Breast epithelium (tissue), 4 donors: ENCODE results near the gene AIG1. TPM values are rescaled to one million over a fixed set of nuclear protein-coding genes. Genes with fewer than 3 reads are reported as not detected.
"Not testable (repeated sequence)": the region's sequence is repeated elsewhere in the genome, so short reads cannot be mapped to it uniquely, and the experiment has no call there.

Source experiments
- DNase-seq, 2 donors: peaks; one replicate each; pipeline ENCODE4 v3.0.0-alpha.2; 2019; ENCODE audit warnings: low spot score in 2 of 2
- H3K27ac ChIP-seq, 2 donors: fragments of 200-600 bp; sonication (generic) in 1 of 2; one replicate each; pipeline ENCODE4 v1.5.1; 2016 to 2019; ENCODE audit warnings: mild to moderate bottlenecking in 1 of 2
- H3K27me3 ChIP-seq, 2 donors: fragments of 200-600 bp; sonication (generic) in 1 of 2; one replicate each; pipeline versions ENCODE4 v1.5.1 to v1.6.0; 2017 to 2019; ENCODE audit warnings: control low read depth in 1 of 2, mild to moderate bottlenecking in 1 of 2
- H3K36me3 ChIP-seq: fragments of 200-600 bp; one replicate; pipeline ENCODE4 v1.5.1; 2019
- H3K4me1 ChIP-seq, 2 donors: fragments of 200-600 bp; sonication (generic); one replicate each; pipeline ENCODE4 v1.5.1; 2016 to 2019; ENCODE audit warnings: control low read depth in 1 of 2
- H3K4me3 ChIP-seq, 3 donors: fragments of 200-600 bp; sonication (generic); 1 replicate in 2 of 3; 2 replicates in 1 of 3; pipeline ENCODE4 v1.5.1; 2016 to 2019; ENCODE audit warnings: mild to moderate bottlenecking in 3 of 3, moderate library complexity in 2 of 3
- H3K9me3 ChIP-seq, 2 donors: fragments of 200-600 bp; sonication (generic) in 1 of 2; one replicate each; pipeline ENCODE4 v1.5.1; 2016 to 2019; ENCODE audit warnings: control low read depth in 1 of 2
- CTCF ChIP-seq, 3 donors: fragments of 450-650 bp; IDR thresholded peaks; one replicate each; pipeline ENCODE4 v1.5.1; 2016 to 2017; ENCODE audit warnings: antibody characterized with exemption in 3 of 3, mild to moderate bottlenecking in 3 of 3, moderate library complexity in 3 of 3
- POLR2A ChIP-seq: fragments of 450-650 bp; IDR thresholded peaks from one replicate; pipeline ENCODE4 v1.6.1; 2016; ENCODE audit warnings: antibody characterized with exemption, mild to moderate bottlenecking, moderate library complexity
- POLR2AphosphoS5 ChIP-seq, 3 donors: sonication (generic); formaldehyde crosslinking; IDR thresholded peaks; one replicate each; pipeline ENCODE4 v1.6.1; 2017; ENCODE audit warnings: antibody characterized with exemption in 3 of 3
- intact Hi-C: fragments of 100-400 bp; cut with DNase I; formaldehyde crosslinking; loops from one replicate; pipeline ENCODE4 v1.15.1; 2023; ENCODE audit warnings: low total_unique reads
- total RNA-seq, 3 donors: library from RNA; depleted of rRNA; stranded (reverse); fragments of >200 nt; gene quantifications; one replicate each; pipeline ENCODE4 v1.1.0, GENCODE V29; 2016

The AIG1 gene
- total RNA-seq, 3 donors from 2014 or later = 43.0 to 53.6 (median 44.2) TPM

- H3K9me3 ChIP-seq = peaks cover 0 to 5% of the 10 kb centered on the region in 2 donors
- no peak overlapping the region for H3K4me3 ChIP-seq
- intact Hi-C loops = no loop called here
- DNase-seq = no peak
- no peaks in the 10 kb centered on the region for H3K36me3 ChIP-seq
- no peaks in the 10 kb centered on the region for H3K4me1 ChIP-seq
- H3K27ac ChIP-seq = no peak overlapping the region
- no peaks in the 10 kb centered on the region for H3K27me3 ChIP-seq
- TF ChIP-seq CTCF (IDR thresholded peaks at IDR 0.05) = no peak
- TF ChIP-seq POLR2AphosphoS5 (IDR thresholded peaks at IDR 0.05) = no peak
- TF ChIP-seq POLR2A = no peak
Measured at GRCh38 chr6:143074101-143074500, 13.4 kb downstream of the AIG1 start.

GRCh38 chr6:143074670-143075318 lies 14.1 kb downstream of the AIG1 start:
- intact Hi-C loops = no loop called here
- DNase-seq = no peak
- H3K27ac ChIP-seq = no peak overlapping the region
- no peaks in the 10 kb centered on the region for H3K4me1 ChIP-seq
- peaks cover 0 to 5% of the 10 kb centered on the region in 2 donors for H3K9me3 ChIP-seq
- no peaks in the 10 kb centered on the region for H3K36me3 ChIP-seq
- no peak for TF ChIP-seq POLR2A
- no peak for TF ChIP-seq CTCF (IDR thresholded peaks at IDR 0.05)
- TF ChIP-seq POLR2AphosphoS5 (IDR thresholded peaks at IDR 0.05) = no peak
- no peak overlapping the region for H3K4me3 ChIP-seq
- no peaks in the 10 kb centered on the region for H3K27me3 ChIP-seq

- H3K9me3 ChIP-seq = peaks cover 0 to 5% of the 10 kb centered on the region in 2 donors
- no peaks in the 10 kb centered on the region for H3K36me3 ChIP-seq
- no peaks in the 10 kb centered on the region for H3K27me3 ChIP-seq
- no peak for TF ChIP-seq CTCF (IDR thresholded peaks at IDR 0.05)
- TF ChIP-seq POLR2A = no peak
- no peak for TF ChIP-seq POLR2AphosphoS5 (IDR thresholded peaks at IDR 0.05)
- no peak overlapping the region for H3K4me3 ChIP-seq
- intact Hi-C loops = no loop called here
- H3K4me1 ChIP-seq = no peaks in the 10 kb centered on the region
- no peak for DNase-seq
- H3K27ac ChIP-seq = no peak overlapping the region
Measured at GRCh38 chr6:143078468-143079324, 18.0 kb downstream of the AIG1 start.

GRCh38 chr6:143079325-143079640 lies 18.6 kb downstream of the AIG1 start:
- intact Hi-C loops = no loop called here
- TF ChIP-seq POLR2A = no peak
- TF ChIP-seq POLR2AphosphoS5 (IDR thresholded peaks at IDR 0.05) = no peak
- TF ChIP-seq CTCF (IDR thresholded peaks at IDR 0.05) = no peak
- H3K27ac ChIP-seq = no peak overlapping the region
- no peak for DNase-seq
- H3K4me3 ChIP-seq = no peak overlapping the region
- peaks cover 0 to 5% of the 10 kb centered on the region in 2 donors for H3K9me3 ChIP-seq
- no peaks in the 10 kb centered on the region for H3K36me3 ChIP-seq
- H3K27me3 ChIP-seq = no peaks in the 10 kb centered on the region
- no peaks in the 10 kb centered on the region for H3K4me1 ChIP-seq

GRCh38 chr6:143082274-143082673 lies 21.6 kb downstream of the AIG1 start:
- H3K36me3 ChIP-seq, H3K27me3 ChIP-seq, H3K4me3 ChIP-seq, H3K4me1 ChIP-seq, intact Hi-C loops, H3K27ac ChIP-seq, DNase-seq, H3K9me3 ChIP-seq: not testable (repeated sequence)

- H3K36me3 ChIP-seq, H3K27me3 ChIP-seq, H3K9me3 ChIP-seq, H3K27ac ChIP-seq, intact Hi-C loops, H3K4me1 ChIP-seq, H3K4me3 ChIP-seq, DNase-seq: not testable (repeated sequence)
Measured at GRCh38 chr6:143084019-143084418, 23.3 kb downstream of the AIG1 start.

GRCh38 chr6:143087335-143087734 lies 26.6 kb downstream of the AIG1 start:
- H3K9me3 ChIP-seq, H3K36me3 ChIP-seq, H3K4me1 ChIP-seq, H3K4me3 ChIP-seq, intact Hi-C loops, H3K27me3 ChIP-seq, H3K27ac ChIP-seq, DNase-seq: not testable (repeated sequence)
